SU-DHL-6 (cell line): ENCODE results near the gene IGF2R.
"Not testable (repeated sequence)": the region's sequence is repeated elsewhere in the genome, so short reads cannot be mapped to it uniquely, and the experiment has no call there.

Source experiments
- EZH2phosphoT487 ChIP-seq: fragments of 200-600 bp; sonication (generic), shearing (Covaris generic); conservative IDR thresholded peaks from 2 replicates; pipeline ENCODE4 v1.6.1; 2018; ENCODE audit warnings: mild to moderate bottlenecking, antibody characterized with exemption, low read length, moderate library complexity, mixed read lengths
- TF ChIP-seq, protein P1 (sequence below): fragments of 200-600 bp; sonication (generic); IDR thresholded peaks from one replicate; pipeline ENCODE4 v1.5.1; 2017; ENCODE audit warnings: antibody characterized with exemption, mild to moderate bottlenecking, low read length, moderate library complexity; ENCODE audit not compliant: insufficient read depth, poor library complexity, severe bottlenecking

GRCh38 chr6:160140493-160140892 is 171.6 kb downstream of the IGF2R start:
- TF ChIP-seq, protein P1, sequence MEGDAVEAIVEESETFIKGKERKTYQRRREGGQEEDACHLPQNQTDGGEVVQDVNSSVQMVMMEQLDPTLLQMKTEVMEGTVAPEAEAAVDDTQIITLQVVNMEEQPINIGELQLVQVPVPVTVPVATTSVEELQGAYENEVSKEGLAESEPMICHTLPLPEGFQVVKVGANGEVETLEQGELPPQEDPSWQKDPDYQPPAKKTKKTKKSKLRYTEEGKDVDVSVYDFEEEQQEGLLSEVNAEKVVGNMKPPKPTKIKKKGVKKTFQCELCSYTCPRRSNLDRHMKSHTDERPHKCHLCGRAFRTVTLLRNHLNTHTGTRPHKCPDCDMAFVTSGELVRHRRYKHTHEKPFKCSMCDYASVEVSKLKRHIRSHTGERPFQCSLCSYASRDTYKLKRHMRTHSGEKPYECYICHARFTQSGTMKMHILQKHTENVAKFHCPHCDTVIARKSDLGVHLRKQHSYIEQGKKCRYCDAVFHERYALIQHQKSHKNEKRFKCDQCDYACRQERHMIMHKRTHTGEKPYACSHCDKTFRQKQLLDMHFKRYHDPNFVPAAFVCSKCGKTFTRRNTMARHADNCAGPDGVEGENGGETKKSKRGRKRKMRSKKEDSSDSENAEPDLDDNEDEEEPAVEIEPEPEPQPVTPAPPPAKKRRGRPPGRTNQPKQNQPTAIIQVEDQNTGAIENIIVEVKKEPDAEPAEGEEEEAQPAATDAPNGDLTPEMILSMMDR, result not testable (repeated sequence)
- not testable (repeated sequence) for TF ChIP-seq EZH2phosphoT487
